RWPE2 (cell line): ENCODE data around the gene LCA5.

ENCODE experiments used
- ATAC-seq: fragments of 200-7000 bp; cut with Tn5 transposase; 3 replicates; pipeline ENCODE4 v1.9.1; 2021; ENCODE audit warnings: low read depth
- DNase-seq: peaks from one replicate; pipeline ENCODE4 v3.0.0-alpha.2; 2020; ENCODE audit warnings: low spot score
- H3K27ac ChIP-seq: fragments of 450-650 bp; 2 replicates; pipeline ENCODE4 v1.5.1; 2017; ENCODE audit warnings: mild to moderate bottlenecking; ENCODE audit not compliant: poor library complexity, severe bottlenecking
- H3K27me3 ChIP-seq: fragments of 250-450 bp; sonication (Bioruptor Pico); 2 replicates; pipeline ENCODE4 v1.5.1; 2021; ENCODE audit warnings: mild to moderate bottlenecking, moderate library complexity; ENCODE audit not compliant: insufficient read depth, poor library complexity, severe bottlenecking
- H3K36me3 ChIP-seq: fragments of 250-450 bp; sonication (Bioruptor Pico); 2 replicates; pipeline ENCODE4 v1.5.1; 2020; ENCODE audit warnings: low read depth, mild to moderate bottlenecking, moderate library complexity
- H3K4me1 ChIP-seq: fragments of 250-450 bp; sonication (Bioruptor Pico); 2 replicates; pipeline ENCODE4 v1.5.1; 2021; ENCODE audit warnings: mild to moderate bottlenecking, moderate library complexity; ENCODE audit not compliant: insufficient read depth, poor library complexity, severe bottlenecking
- H3K4me3 ChIP-seq: fragments of 250-450 bp; sonication (Bioruptor Pico); 2 replicates; pipeline ENCODE4 v1.5.1; 2021; ENCODE audit warnings: mild to moderate bottlenecking, moderate library complexity; ENCODE audit not compliant: severe bottlenecking
- H3K9me3 ChIP-seq: fragments of 250-450 bp; sonication (Bioruptor Pico); 2 replicates; pipeline ENCODE4 v1.5.1; 2021; ENCODE audit warnings: mild to moderate bottlenecking, moderate library complexity; ENCODE audit not compliant: severe bottlenecking
- CTCF ChIP-seq: fragments of 450-650 bp; IDR thresholded peaks from one replicate; pipeline ENCODE4 v1.5.1; 2017; ENCODE audit warnings: mild to moderate bottlenecking, moderate library complexity; ENCODE audit not compliant: poor library complexity, severe bottlenecking

LCA5 gene

GRCh38 chr6:79436241-79436640, 101.0 kb downstream of the LCA5 start:
- TF ChIP-seq CTCF = no peak
- no peak overlapping the region for H3K4me3 ChIP-seq
- no peak for DNase-seq
- no peaks in the 10 kb centered on the region for H3K27me3 ChIP-seq
- peaks cover 13% of the 10 kb centered on the region for H3K4me1 ChIP-seq
- H3K9me3 ChIP-seq = peaks cover 2% of the 10 kb centered on the region
- ATAC-seq = peak; percentile 83
- no peaks in the 10 kb centered on the region for H3K36me3 ChIP-seq
- peak overlapping the region; percentile 20 for H3K27ac ChIP-seq

DNA sequence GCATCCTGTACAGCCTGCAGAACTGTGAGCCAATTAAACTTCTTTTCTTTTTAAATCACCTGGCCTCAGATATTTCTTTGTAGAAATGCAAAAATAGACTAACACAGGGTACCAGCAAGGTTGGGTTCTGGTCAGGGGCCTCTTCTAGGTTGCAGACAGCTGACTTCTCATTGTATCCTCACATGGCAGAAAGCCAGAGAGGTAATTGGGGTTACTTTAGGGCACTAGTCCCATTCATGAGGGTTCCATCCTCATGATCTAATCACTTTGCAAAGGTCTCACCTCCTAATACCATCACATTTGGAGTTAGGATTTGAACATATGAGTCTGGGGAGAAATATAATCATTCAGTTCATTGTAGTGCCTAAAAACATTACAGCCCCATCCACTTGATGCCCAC, 101.5 kb downstream of the LCA5 start:
- ATAC-seq (peak; percentile 14; the same call in 1 of the 3 replicates), DNase-seq (no peak)
- Histone ChIP-seq H3K36me3 (no peaks in the 10 kb centered on the region), H3K27me3 (no peaks in the 10 kb centered on the region), H3K9me3 (no peaks in the 10 kb centered on the region), H3K4me1 (peaks cover 13% of the 10 kb centered on the region), H3K27ac (peak overlapping the region; percentile 20), H3K4me3 (no peak overlapping the region)
- TF ChIP-seq CTCF = no peak
